ENCODE measurements around the gene ZNF407.

- TF ChIP-seq, protein P1, sequence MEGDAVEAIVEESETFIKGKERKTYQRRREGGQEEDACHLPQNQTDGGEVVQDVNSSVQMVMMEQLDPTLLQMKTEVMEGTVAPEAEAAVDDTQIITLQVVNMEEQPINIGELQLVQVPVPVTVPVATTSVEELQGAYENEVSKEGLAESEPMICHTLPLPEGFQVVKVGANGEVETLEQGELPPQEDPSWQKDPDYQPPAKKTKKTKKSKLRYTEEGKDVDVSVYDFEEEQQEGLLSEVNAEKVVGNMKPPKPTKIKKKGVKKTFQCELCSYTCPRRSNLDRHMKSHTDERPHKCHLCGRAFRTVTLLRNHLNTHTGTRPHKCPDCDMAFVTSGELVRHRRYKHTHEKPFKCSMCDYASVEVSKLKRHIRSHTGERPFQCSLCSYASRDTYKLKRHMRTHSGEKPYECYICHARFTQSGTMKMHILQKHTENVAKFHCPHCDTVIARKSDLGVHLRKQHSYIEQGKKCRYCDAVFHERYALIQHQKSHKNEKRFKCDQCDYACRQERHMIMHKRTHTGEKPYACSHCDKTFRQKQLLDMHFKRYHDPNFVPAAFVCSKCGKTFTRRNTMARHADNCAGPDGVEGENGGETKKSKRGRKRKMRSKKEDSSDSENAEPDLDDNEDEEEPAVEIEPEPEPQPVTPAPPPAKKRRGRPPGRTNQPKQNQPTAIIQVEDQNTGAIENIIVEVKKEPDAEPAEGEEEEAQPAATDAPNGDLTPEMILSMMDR (IDR thresholded peaks at IDR 0.05), result no peak
- TF ChIP-seq EZH2 (IDR thresholded peaks at IDR 0.05) (no peak), EZH2phosphoT487 (IDR thresholded peaks at IDR 0.05) (no peak)
These were observed 503.4 kb downstream of the ZNF407 start for GRCh38 chr18:75100832-75101630.

All from neural progenitor cell (in vitro differentiated cells).